C4-2B (cell line): ENCODE measurements around the gene FANCG.
A peak's percentile ranks its signal among the peaks of the same experiment; 100 is the strongest.

ENCODE experiments used
- H3K27ac ChIP-seq: fragments of 450-650 bp; 2 replicates; pipeline ENCODE4 v1.5.1; 2017
- CTCF ChIP-seq: fragments of 450-650 bp; conservative IDR thresholded peaks from 2 replicates; pipeline ENCODE4 v1.5.1; 2017; ENCODE audit warnings: mild to moderate bottlenecking
- ZFX ChIP-seq: fragments of 450-650 bp; IDR thresholded peaks from 2 replicates; pipeline ENCODE4 v1.6.1; 2017

FANCG gene

GRCh38 chr9:35079041-35079425 lies 709 bp downstream of the FANCG start:
- no peak for TF ChIP-seq CTCF
- no peak for TF ChIP-seq ZFX
- peak overlapping the region; percentile 85 for H3K27ac ChIP-seq

GRCh38 chr9:35078066-35078465 lies 1.7 kb downstream of the FANCG start:
- TF ChIP-seq CTCF (no peak), ZFX (no peak)
- H3K27ac ChIP-seq: peak overlapping the region; percentile 85

- no peak for TF ChIP-seq CTCF
- no peak for TF ChIP-seq ZFX
- no peak overlapping the region for H3K27ac ChIP-seq
These were observed 2.9 kb downstream of the FANCG start for GRCh38 chr9:35076848-35077247.

GRCh38 chr9:35075358-35075757 lies 4.4 kb downstream of the FANCG start:
- no peak for TF ChIP-seq CTCF
- no peak for TF ChIP-seq ZFX
- no peak overlapping the region for H3K27ac ChIP-seq

GRCh38 chr9:35074791-35075190 lies 5.0 kb downstream of the FANCG start:
- no peak for TF ChIP-seq CTCF
- no peak for TF ChIP-seq ZFX
- H3K27ac ChIP-seq: no peak overlapping the region

GRCh38 chr9:35074141-35074540 lies 5.6 kb downstream of the FANCG start:
- no peak for TF ChIP-seq ZFX
- no peak for TF ChIP-seq CTCF
- no peak overlapping the region for H3K27ac ChIP-seq

- TF ChIP-seq ZFX (no peak), CTCF (no peak)
- peak overlapping the region; percentile 100 for H3K27ac ChIP-seq
These were observed 6.5 kb downstream of the FANCG start for GRCh38 chr9:35073279-35073612.
